G401.6 (cell line): ENCODE measurements around the gene ACER3.
"Not testable (repeated sequence)": the region's sequence is repeated elsewhere in the genome, so short reads cannot be mapped to it uniquely, and the experiment has no call there.

ENCODE experiments used
- FAIRE-seq: peaks from 2 replicates; lab custom pipeline; 2012; peaks lifted over from hg19 to GRCh38; lab: Jason Lieb, UNC

Gene ACER3

GRCh38 chr11:77061258-77061657 is 200.5 kb downstream of the ACER3 start:
- FAIRE-seq = not testable (repeated sequence)

- FAIRE-seq = no peak
Observed at GRCh38 chr11:77062924-77063323, 202.2 kb downstream of the ACER3 start.

GRCh38 chr11:77063407-77063806 is 202.7 kb downstream of the ACER3 start:
- FAIRE-seq = no peak

- FAIRE-seq = no peak
Observed at GRCh38 chr11:77063861-77064260, 203.1 kb downstream of the ACER3 start.

GRCh38 chr11:77064648-77065217 is 204.0 kb downstream of the ACER3 start:
- no peak for FAIRE-seq

- FAIRE-seq = no peak
Observed at GRCh38 chr11:77065878-77066228, 205.1 kb downstream of the ACER3 start.

GRCh38 chr11:77066229-77067042 is 205.7 kb downstream of the ACER3 start, which contains the start of gene CAPN5:
Gene CAPN5 (plus strand): TSS chr11:77066971. CDS start chr11:77084887, 17,916 bp downstream.
- no peak for FAIRE-seq

- no peak for FAIRE-seq
Observed at GRCh38 chr11:77067861-77068443, 207.2 kb downstream of the ACER3 start.

GRCh38 chr11:77068457-77069335 is 208.0 kb downstream of the ACER3 start:
- no peak for FAIRE-seq

GRCh38 chr11:77069336-77069968 is 208.7 kb downstream of the ACER3 start:
- FAIRE-seq = no peak

- FAIRE-seq = no peak
Observed at GRCh38 chr11:77069969-77070582, 209.4 kb downstream of the ACER3 start.

- FAIRE-seq = no peak
Observed at GRCh38 chr11:77071077-77071476, 210.4 kb downstream of the ACER3 start.

GRCh38 chr11:77071671-77072605 is 211.2 kb downstream of the ACER3 start:
- FAIRE-seq = no peak

GRCh38 chr11:77072851-77073327 is 212.2 kb downstream of the ACER3 start:
- no peak for FAIRE-seq

- FAIRE-seq = no peak
Observed at GRCh38 chr11:77073328-77074001, 212.7 kb downstream of the ACER3 start.

- no peak for FAIRE-seq
Observed at GRCh38 chr11:77074205-77074604, 213.5 kb downstream of the ACER3 start.

- FAIRE-seq = no peak
Observed at GRCh38 chr11:77074626-77075221, 214.0 kb downstream of the ACER3 start.

GRCh38 chr11:77075425-77075905 is 214.7 kb downstream of the ACER3 start:
- no peak for FAIRE-seq
